DOHH2 (cell line): ENCODE results near the gene SHLD3.
"Not testable (repeated sequence)": the region's sequence is repeated elsewhere in the genome, so short reads cannot be mapped to it uniquely, and the experiment has no call there.

Experiments used
- H3F3A ChIP-seq: fragments of 200-600 bp; sonication (generic), shearing (Covaris generic); 2 replicates; pipeline ENCODE4 v1.6.0; 2016; ENCODE audit warnings: antibody characterized with exemption, mild to moderate bottlenecking; ENCODE audit not compliant: control insufficient read depth, insufficient read depth
- H3K27ac ChIP-seq: fragments of 200-600 bp; sonication (generic); 2 replicates; pipeline ENCODE4 v1.5.1; 2014; ENCODE audit warnings: low read depth, mild to moderate bottlenecking, low read length, moderate library complexity
- H3K27me3 ChIP-seq: fragments of 200-600 bp; sonication (generic); 2 replicates; pipeline ENCODE4 v1.6.1; 2014; ENCODE audit warnings: mild to moderate bottlenecking, low read length, mixed read lengths; ENCODE audit not compliant: control insufficient read depth
- H3K36me3 ChIP-seq: fragments of 200-600 bp; sonication (generic); 2 replicates; pipeline ENCODE4 v1.6.1; 2014; ENCODE audit warnings: mild to moderate bottlenecking, low read length, moderate library complexity, mixed read lengths; ENCODE audit not compliant: control insufficient read depth
- H3K4me1 ChIP-seq: fragments of 200-600 bp; sonication (generic); 2 replicates; pipeline ENCODE4 v1.6.1; 2014; ENCODE audit warnings: mild to moderate bottlenecking, low read length, mixed read lengths; ENCODE audit not compliant: control insufficient read depth
- H3K4me2 ChIP-seq: fragments of 200-600 bp; sonication (generic); 2 replicates; pipeline ENCODE4 v1.6.0; 2014; ENCODE audit warnings: mild to moderate bottlenecking, low read length, moderate library complexity
- H3K4me3 ChIP-seq: fragments of 200-600 bp; sonication (generic); 2 replicates; pipeline ENCODE4 v1.5.1; 2014; ENCODE audit warnings: mild to moderate bottlenecking, low read length, mixed read lengths
- H3K79me2 ChIP-seq: fragments of 200-600 bp; sonication (generic); 2 replicates; pipeline ENCODE4 v1.6.1; 2014; ENCODE audit warnings: mild to moderate bottlenecking, low read length, mixed read lengths; ENCODE audit not compliant: control insufficient read depth
- H3K9me2 ChIP-seq: fragments of 200-600 bp; sonication (generic); replicated peaks from 2 replicates; pipeline ENCODE4 v1.6.1; 2014; ENCODE audit warnings: mild to moderate bottlenecking, low read length, mixed read lengths; ENCODE audit not compliant: control insufficient read depth
- H3K9me3 ChIP-seq: fragments of 200-600 bp; sonication (generic); 2 replicates; pipeline ENCODE4 v1.6.1; 2014; ENCODE audit warnings: antibody characterized with exemption, low read length, mixed read lengths; ENCODE audit not compliant: control insufficient read depth, insufficient read depth
- H4K20me1 ChIP-seq: fragments of 200-600 bp; sonication (generic); 2 replicates; pipeline ENCODE4 v1.6.0; 2014; ENCODE audit warnings: low read depth, mild to moderate bottlenecking, antibody characterized with exemption, low read length, moderate library complexity; ENCODE audit not compliant: control insufficient read depth, insufficient read depth
- CTCF ChIP-seq: fragments of 200-600 bp; sonication (generic); IDR thresholded peaks from one replicate; pipeline ENCODE4 v1.5.1; 2014; ENCODE audit warnings: antibody characterized with exemption, mild to moderate bottlenecking, low read depth, low read length; ENCODE audit not compliant: poor library complexity, severe bottlenecking
- EZH2phosphoT487 ChIP-seq: fragments of 200-600 bp; sonication (generic); IDR thresholded peaks from 2 replicates; pipeline ENCODE4 v1.6.1; 2017; ENCODE audit warnings: borderline replicate concordance, mild to moderate bottlenecking, antibody characterized with exemption, low read length, moderate library complexity, mixed read lengths

The SHLD3 gene

GRCh38 chr5:65611524-65611923 is 13.3 kb upstream of the SHLD3 start:
- H3K27me3 ChIP-seq, result no peaks in the 10 kb centered on the region
- H3K4me1 ChIP-seq, result no peaks in the 10 kb centered on the region
- H3K36me3 ChIP-seq, result peaks cover 68% of the 10 kb centered on the region
- H3F3A ChIP-seq, result no peaks in the 10 kb centered on the region
- TF ChIP-seq EZH2phosphoT487 (no peak), CTCF (no peak)
- H4K20me1 ChIP-seq, result no peaks in the 10 kb centered on the region
- no peaks in the 10 kb centered on the region for H3K9me2 ChIP-seq
- no peak overlapping the region for H3K4me2 ChIP-seq
- no peaks in the 10 kb centered on the region; the same call in 1 of the 2 replicates for H3K79me2 ChIP-seq
- H3K4me3 ChIP-seq, result no peak overlapping the region
- no peaks in the 10 kb centered on the region for H3K9me3 ChIP-seq
- H3K27ac ChIP-seq, result no peak overlapping the region

- no peak overlapping the region for H3K4me3 ChIP-seq
- no peaks in the 10 kb centered on the region for H3K9me2 ChIP-seq
- no peaks in the 10 kb centered on the region for H4K20me1 ChIP-seq
- H3K9me3 ChIP-seq, result no peaks in the 10 kb centered on the region
- no peak overlapping the region for H3K27ac ChIP-seq
- H3K4me2 ChIP-seq, result no peak overlapping the region
- H3K4me1 ChIP-seq, result no peaks in the 10 kb centered on the region
- TF ChIP-seq CTCF, result no peak
- TF ChIP-seq EZH2phosphoT487, result no peak
- H3K36me3 ChIP-seq, result peaks cover 62% of the 10 kb centered on the region
- H3F3A ChIP-seq, result no peaks in the 10 kb centered on the region
- no peaks in the 10 kb centered on the region for H3K27me3 ChIP-seq
- H3K79me2 ChIP-seq, result no peaks in the 10 kb centered on the region; the same call in 1 of the 2 replicates
These were observed 12.4 kb upstream of the SHLD3 start for GRCh38 chr5:65612298-65612907.

GRCh38 chr5:65620021-65620420 is 4.8 kb upstream of the SHLD3 start:
- Histone ChIP-seq H3F3A (no peaks in the 10 kb centered on the region), H3K4me1 (peaks cover 18% of the 10 kb centered on the region), H3K4me2 (no peak overlapping the region), H3K36me3 (peaks cover 9% of the 10 kb centered on the region), H3K27ac (no peak overlapping the region), H4K20me1 (no peaks in the 10 kb centered on the region), H3K9me3 (no peaks in the 10 kb centered on the region), H3K9me2 (no peaks in the 10 kb centered on the region), H3K27me3 (no peaks in the 10 kb centered on the region), H3K4me3 (no peak overlapping the region), H3K79me2 (peaks cover 51% of the 10 kb centered on the region)
- TF ChIP-seq CTCF, result no peak
- no peak for TF ChIP-seq EZH2phosphoT487

- not testable (repeated sequence) for H3K9me2 ChIP-seq, H3K27ac ChIP-seq, H3F3A ChIP-seq, H4K20me1 ChIP-seq, H3K9me3 ChIP-seq, H3K4me3 ChIP-seq, H3K36me3 ChIP-seq, H3K27me3 ChIP-seq
- H3K4me1 ChIP-seq, result peaks cover 26% of the 10 kb centered on the region
- peak overlapping the region; percentile 86; the same call in 1 of the 2 replicates for H3K4me2 ChIP-seq
- H3K79me2 ChIP-seq, result peaks cover 71% of the 10 kb centered on the region
These were observed 2.9 kb upstream of the SHLD3 start for GRCh38 chr5:65621961-65622360.
